CD4-positive, alpha-beta T cell treated with Interleukin-1 beta for 1 hour (primary cell): Measurements from ENCODE around the gene MSLN.
A peak's percentile ranks its signal among the peaks of the same experiment; 100 is the strongest.

Experiments used
- DNase-seq, 2 donors: peaks; one replicate each; pipeline ENCODE4 v3.0.0-alpha.2; 2020 to 2022

Gene MSLN

GRCh38 chr16:760545-761343, at the start of gene MSLN:
Gene MSLN (plus strand): TSS chr16:760734. CDS start chr16:762681, 1,947 bp downstream.
- no peak for DNase-seq

- DNase-seq: no peak
These were observed 49.5 kb upstream of the MSLN start for GRCh38 chr16:711084-711483.

GRCh38 chr16:711548-712320, 48.8 kb upstream of the MSLN start:
- peak; percentile 79 to 80 for DNase-seq

GRCh38 chr16:712740-713250, 47.7 kb upstream of the MSLN start:
- peak; percentile 40 to 59 for DNase-seq

- no peak for DNase-seq
These were observed 46.5 kb upstream of the MSLN start for GRCh38 chr16:714079-714478.

GRCh38 chr16:714558-715476, 45.7 kb upstream of the MSLN start, which contains the start of gene METRN:
Gene METRN (plus strand): TSS chr16:715118. CDS start chr16:715290, 172 bp downstream.
- peak; percentile 87 to 89 for DNase-seq

- no peak for DNase-seq
These were observed 44.9 kb upstream of the MSLN start for GRCh38 chr16:715477-716199.

- DNase-seq: no peak
These were observed 44.4 kb upstream of the MSLN start for GRCh38 chr16:716200-716568.

- DNase-seq: no peak
These were observed 43.7 kb upstream of the MSLN start for GRCh38 chr16:716768-717325.

- no peak for DNase-seq
These were observed 42.9 kb upstream of the MSLN start for GRCh38 chr16:717450-718245.

- DNase-seq: no peak
These were observed 42.1 kb upstream of the MSLN start for GRCh38 chr16:718389-718788.

GRCh38 chr16:718922-719321, 41.6 kb upstream of the MSLN start:
- DNase-seq: no peak

- no peak for DNase-seq
These were observed 40.6 kb upstream of the MSLN start for GRCh38 chr16:719815-720446.

GRCh38 chr16:720447-720989, 40.0 kb upstream of the MSLN start:
- DNase-seq: peak in 1 of 2 donors; percentile 34

GRCh38 chr16:720990-721764, 39.4 kb upstream of the MSLN start, which contains the start of gene ANTKMT:
Gene ANTKMT (plus strand): TSS chr16:721146. CDS start chr16:721275, 129 bp downstream.
- DNase-seq: peak; percentile 82 to 86

GRCh38 chr16:721765-722540, 38.6 kb upstream of the MSLN start:
- DNase-seq: peak in 1 of 2 donors; percentile 42

GRCh38 chr16:722835-723633, 37.5 kb upstream of the MSLN start:
- DNase-seq: no peak
